ENCODE results near the gene ANXA2.
A peak's percentile ranks its signal among the peaks of the same experiment; 100 is the strongest.

Gene ANXA2

DNA sequence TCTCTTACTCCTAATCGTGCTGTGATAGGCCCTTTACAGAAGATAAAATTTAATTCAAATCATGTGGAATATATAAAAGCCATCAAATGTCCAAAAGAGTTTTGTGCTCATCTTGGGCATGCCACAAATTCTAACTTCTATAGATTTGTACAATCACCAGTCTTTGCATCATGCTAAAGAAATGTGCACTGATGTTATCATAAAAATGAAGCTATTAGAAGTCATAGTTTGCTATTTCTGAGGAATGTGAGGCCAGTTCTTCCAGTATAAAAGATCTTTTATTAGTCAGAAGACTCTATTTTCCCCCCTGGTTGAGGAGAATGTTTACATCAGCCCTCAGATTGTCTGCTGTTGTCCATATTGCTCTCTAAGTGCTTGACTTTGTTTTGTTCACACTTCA lies 2.1 kb upstream of the ANXA2 start:
- Mint-ChIP-seq H3K36me3 (no peaks in the 10 kb centered on the region), H3K9me3 (no peaks in the 10 kb centered on the region), H3K27ac (no peak overlapping the region), H3K27me3 (no peaks in the 10 kb centered on the region), H3K4me3 (no peak overlapping the region), H3K4me1 (peaks cover 21% of the 10 kb centered on the region)
- no peak for ATAC-seq (ENCODE audit: low read depth)
- no peak for DNase-seq (ENCODE audit: low spot score in 2 of 2)

- peak overlapping the region; percentile 95 for H3K27ac Mint-ChIP-seq
- no peaks in the 10 kb centered on the region for H3K9me3 Mint-ChIP-seq
- H3K27me3 Mint-ChIP-seq = no peaks in the 10 kb centered on the region
- no peaks in the 10 kb centered on the region for H3K36me3 Mint-ChIP-seq
- DNase-seq (ENCODE audit: low spot score in 2 of 2) (no peak), ATAC-seq (ENCODE audit: low read depth) (no peak)
- peaks cover 21% of the 10 kb centered on the region for H3K4me1 Mint-ChIP-seq
- H3K4me3 Mint-ChIP-seq = peak overlapping the region; percentile 80
Measured at GRCh38 chr15:60399246-60399915, 1.6 kb upstream of the ANXA2 start.

DNA sequence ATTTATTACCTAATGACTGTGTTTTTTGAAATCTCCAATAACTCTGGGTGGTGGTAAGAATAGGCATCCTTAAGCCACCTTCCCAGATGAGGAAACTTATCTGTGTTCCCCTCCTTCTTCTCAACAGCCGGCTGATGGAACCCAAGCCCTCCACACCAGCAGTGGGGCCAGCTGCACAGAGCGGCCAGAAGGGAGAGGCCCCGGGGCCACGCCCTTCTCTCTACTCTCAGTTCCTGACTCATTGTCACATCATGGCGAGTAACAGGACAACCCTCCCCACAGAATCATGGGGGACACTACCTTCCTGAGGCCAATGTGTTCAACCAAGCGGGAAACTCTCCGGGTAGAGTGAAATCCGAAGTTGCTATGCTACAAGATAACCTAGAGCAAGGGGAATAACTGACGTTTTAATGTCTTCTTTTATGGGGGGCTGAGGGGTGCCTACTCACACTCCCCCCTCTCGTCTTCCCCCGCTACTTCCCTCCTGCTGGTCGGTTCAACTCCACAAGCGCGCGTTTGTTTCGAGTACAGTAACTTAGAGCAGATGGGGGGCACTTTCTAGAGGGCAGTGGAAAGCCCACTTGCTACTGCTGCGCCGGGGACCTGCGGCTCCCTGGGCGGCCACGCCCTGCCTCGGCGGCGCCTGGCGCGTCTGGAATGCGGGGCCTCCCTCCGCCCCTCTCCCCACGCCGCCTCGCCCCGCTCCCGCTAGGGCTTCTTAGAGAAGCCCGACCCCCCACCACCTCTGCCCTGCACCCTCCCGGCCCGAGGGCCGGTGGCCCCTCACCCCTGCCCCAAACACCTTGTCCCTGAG lies 621 bp downstream of the ANXA2 start:
- ATAC-seq (ENCODE audit: low read depth) (peak; percentile 54), DNase-seq (ENCODE audit: low spot score in 2 of 2) (peak; percentile 31 to 39)
- H3K36me3 Mint-ChIP-seq = peaks cover 9% of the 10 kb centered on the region
- peaks cover 31% of the 10 kb centered on the region for H3K4me1 Mint-ChIP-seq
- peak overlapping the region; percentile 80 for H3K4me3 Mint-ChIP-seq
- no peaks in the 10 kb centered on the region for H3K9me3 Mint-ChIP-seq
- no peaks in the 10 kb centered on the region for H3K27me3 Mint-ChIP-seq
- peak overlapping the region; percentile 95 for H3K27ac Mint-ChIP-seq

GRCh38 chr15:60396560-60396957 lies 1.2 kb downstream of the ANXA2 start:
- Mint-ChIP-seq H3K4me1 (peaks cover 34% of the 10 kb centered on the region), H3K27me3 (no peaks in the 10 kb centered on the region), H3K9me3 (no peaks in the 10 kb centered on the region), H3K4me3 (peak overlapping the region; percentile 80), H3K36me3 (peaks cover 9% of the 10 kb centered on the region), H3K27ac (peak overlapping the region; percentile 95)
- DNase-seq (ENCODE audit: low spot score in 2 of 2) (no peak), ATAC-seq (ENCODE audit: low read depth) (no peak)

DNA sequence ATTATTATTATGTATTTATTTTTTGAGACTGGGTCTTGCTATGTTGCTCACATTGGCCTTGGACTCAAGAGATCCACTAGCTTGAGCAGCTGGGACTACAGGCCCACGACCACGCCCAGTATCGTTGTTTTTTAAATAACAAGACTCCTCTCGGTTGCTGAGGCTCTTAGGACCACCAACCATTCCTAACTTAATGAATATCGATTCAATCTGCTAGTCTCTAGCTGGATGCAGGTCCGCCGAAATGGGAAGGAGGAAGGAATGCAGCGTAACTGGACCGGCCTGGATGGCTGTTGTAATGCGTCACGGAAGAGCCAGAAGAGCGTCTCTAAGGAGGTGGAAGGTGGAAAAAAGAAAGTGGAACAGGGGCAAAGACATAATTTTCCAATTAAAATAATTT lies 1.7 kb downstream of the ANXA2 start:
- Mint-ChIP-seq H3K27me3 (no peaks in the 10 kb centered on the region), H3K27ac (peak overlapping the region; percentile 52), H3K9me3 (no peaks in the 10 kb centered on the region), H3K36me3 (peaks cover 9% of the 10 kb centered on the region), H3K4me1 (peaks cover 36% of the 10 kb centered on the region), H3K4me3 (peak overlapping the region; percentile 80)
- DNase-seq (ENCODE audit: low spot score in 2 of 2) = no peak
- no peak for ATAC-seq (ENCODE audit: low read depth)

DNA sequence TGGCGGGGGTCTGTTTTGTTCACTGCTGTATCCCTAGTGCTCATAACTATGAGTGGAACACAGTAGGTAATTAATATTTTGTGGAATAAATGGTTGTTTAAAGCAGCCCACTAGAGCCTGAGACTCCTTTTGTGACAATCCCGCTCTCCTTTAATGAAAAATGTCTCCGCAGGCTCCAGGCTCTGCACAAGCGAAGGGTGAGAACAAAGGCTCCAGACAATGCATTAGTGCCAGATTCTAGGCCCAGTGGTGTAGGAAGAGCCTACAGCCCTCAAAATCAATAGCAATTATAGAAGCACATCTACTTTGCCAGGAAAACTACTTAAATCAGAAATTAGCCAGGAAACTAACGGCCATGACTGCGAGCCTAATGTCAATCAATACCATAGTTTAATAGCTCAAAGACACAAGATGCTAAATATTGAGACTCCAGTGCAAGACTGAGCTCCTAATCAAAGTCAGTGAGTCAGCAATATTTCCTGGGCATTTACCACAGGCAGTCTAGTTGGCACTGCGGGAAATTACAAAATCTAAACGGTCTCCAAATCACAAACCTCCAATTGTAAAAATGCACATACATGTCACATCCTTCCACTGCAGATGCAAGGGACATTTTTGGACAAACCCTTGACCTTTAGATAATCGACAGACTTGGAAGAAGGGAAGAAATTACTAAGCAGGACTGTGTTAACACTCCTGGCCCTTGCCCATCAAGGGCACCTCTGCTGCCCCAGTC lies 2.3 kb downstream of the ANXA2 start:
- no peak overlapping the region for H3K27ac Mint-ChIP-seq
- no peak overlapping the region for H3K4me3 Mint-ChIP-seq
- H3K27me3 Mint-ChIP-seq = no peaks in the 10 kb centered on the region
- no peak for ATAC-seq (ENCODE audit: low read depth)
- peaks cover 9% of the 10 kb centered on the region for H3K36me3 Mint-ChIP-seq
- no peaks in the 10 kb centered on the region for H3K9me3 Mint-ChIP-seq
- peaks cover 38% of the 10 kb centered on the region for H3K4me1 Mint-ChIP-seq
- DNase-seq (ENCODE audit: low spot score in 2 of 2) = no peak

GRCh38 chr15:60394689-60395097 lies 3.1 kb downstream of the ANXA2 start:
- Mint-ChIP-seq H3K36me3 (peaks cover 9% of the 10 kb centered on the region), H3K4me1 (peaks cover 44% of the 10 kb centered on the region), H3K4me3 (no peak overlapping the region), H3K9me3 (no peaks in the 10 kb centered on the region), H3K27ac (peak overlapping the region; percentile 67), H3K27me3 (no peaks in the 10 kb centered on the region)
- ATAC-seq (ENCODE audit: low read depth) (no peak), DNase-seq (ENCODE audit: low spot score in 2 of 2) (no peak)

DNA sequence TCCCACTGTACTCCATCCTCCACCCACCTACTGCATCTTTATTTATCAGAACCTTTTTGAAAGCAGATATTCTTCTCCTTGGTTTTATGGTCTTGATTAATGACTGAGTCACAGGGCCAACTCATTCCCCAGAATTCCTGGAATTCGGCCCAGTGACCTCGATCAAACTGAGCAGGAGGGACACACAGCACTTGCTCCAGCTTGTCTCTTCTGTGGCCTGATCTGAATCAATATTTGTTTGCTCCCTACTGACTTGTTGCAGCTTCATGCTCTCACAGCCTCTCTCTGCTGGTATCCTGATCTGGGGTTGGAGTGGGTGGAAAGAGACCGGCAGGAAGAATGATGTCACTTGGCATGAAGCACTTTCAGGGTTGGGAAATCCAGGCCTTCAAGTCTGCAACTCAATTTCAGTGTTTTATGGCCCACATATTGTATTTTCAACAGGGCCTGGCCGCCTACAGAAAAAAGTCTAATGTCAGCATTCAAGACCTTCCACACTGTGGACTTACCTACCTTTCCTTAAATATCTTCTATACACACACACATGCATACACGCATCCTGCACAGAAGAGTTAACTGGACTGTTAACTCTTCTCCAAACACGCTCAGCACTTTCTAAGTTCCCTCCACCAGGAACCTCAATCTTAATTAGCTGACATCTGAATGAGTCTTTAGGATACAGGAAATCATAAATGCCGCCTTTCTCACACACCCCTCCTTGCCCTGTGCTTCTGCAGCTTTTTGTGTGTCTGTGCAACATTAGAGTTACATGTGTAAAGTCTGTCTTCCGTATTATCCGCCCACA lies 4.6 kb downstream of the ANXA2 start:
- Mint-ChIP-seq H3K27me3 (no peaks in the 10 kb centered on the region), H3K27ac (peak overlapping the region; percentile 67), H3K4me3 (no peak overlapping the region), H3K36me3 (peaks cover 11% of the 10 kb centered on the region), H3K9me3 (no peaks in the 10 kb centered on the region), H3K4me1 (peaks cover 39% of the 10 kb centered on the region)
- no peak for DNase-seq (ENCODE audit: low spot score in 2 of 2)
- ATAC-seq (ENCODE audit: low read depth) = no peak

- no peak for DNase-seq (ENCODE audit: low spot score in 2 of 2)
- Mint-ChIP-seq H3K27me3 (no peaks in the 10 kb centered on the region), H3K36me3 (peaks cover 11% of the 10 kb centered on the region), H3K4me1 (peaks cover 39% of the 10 kb centered on the region), H3K9me3 (no peaks in the 10 kb centered on the region), H3K4me3 (no peak overlapping the region), H3K27ac (peak overlapping the region; percentile 67)
- peak; percentile 22 for ATAC-seq (ENCODE audit: low read depth)
Measured at GRCh38 chr15:60392601-60392985, 5.2 kb downstream of the ANXA2 start.

GRCh38 chr15:60391722-60392315 lies 6.0 kb downstream of the ANXA2 start:
- Mint-ChIP-seq H3K9me3 (no peaks in the 10 kb centered on the region), H3K4me1 (peaks cover 41% of the 10 kb centered on the region), H3K36me3 (peaks cover 11% of the 10 kb centered on the region), H3K27ac (no peak overlapping the region), H3K27me3 (no peaks in the 10 kb centered on the region), H3K4me3 (no peak overlapping the region)
- ATAC-seq (ENCODE audit: low read depth) = no peak
- no peak for DNase-seq (ENCODE audit: low spot score in 2 of 2)

DNA sequence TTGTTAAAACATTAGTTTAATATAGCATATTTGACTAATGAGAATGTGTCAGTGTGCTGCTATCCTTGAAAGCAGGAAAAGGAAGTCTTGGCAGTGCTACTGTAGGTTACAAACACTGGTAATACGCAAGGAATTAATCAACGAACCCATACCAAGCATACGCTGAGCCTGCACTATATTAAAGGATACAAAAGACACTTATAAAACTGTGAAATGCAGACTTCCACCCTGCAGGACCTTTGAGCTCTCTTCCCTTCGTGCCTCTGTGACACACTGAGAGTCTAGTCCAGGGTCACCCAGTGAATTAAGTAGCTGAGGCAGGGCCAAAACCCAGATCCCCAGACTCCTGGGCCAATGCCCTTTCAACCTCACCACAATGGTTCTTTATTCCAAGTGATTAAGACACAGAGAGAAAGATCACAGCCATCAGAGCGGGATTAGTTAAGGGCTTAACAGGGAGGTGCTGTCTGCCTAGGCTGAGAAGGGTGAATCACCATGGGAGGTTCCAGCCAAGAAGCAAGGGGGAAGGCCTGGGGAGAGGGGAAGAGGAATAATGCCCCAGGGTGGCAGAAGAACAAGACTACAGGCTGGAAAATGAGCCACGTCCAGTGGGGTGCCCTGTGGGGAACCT lies 6.8 kb downstream of the ANXA2 start:
- no peaks in the 10 kb centered on the region for H3K27me3 Mint-ChIP-seq
- H3K4me1 Mint-ChIP-seq = peaks cover 33% of the 10 kb centered on the region
- H3K4me3 Mint-ChIP-seq = no peak overlapping the region
- H3K36me3 Mint-ChIP-seq = peaks cover 11% of the 10 kb centered on the region
- H3K9me3 Mint-ChIP-seq = no peaks in the 10 kb centered on the region
- H3K27ac Mint-ChIP-seq = peak overlapping the region; percentile 51
- DNase-seq (ENCODE audit: low spot score in 2 of 2) = no peak
- ATAC-seq (ENCODE audit: low read depth) = no peak

DNA sequence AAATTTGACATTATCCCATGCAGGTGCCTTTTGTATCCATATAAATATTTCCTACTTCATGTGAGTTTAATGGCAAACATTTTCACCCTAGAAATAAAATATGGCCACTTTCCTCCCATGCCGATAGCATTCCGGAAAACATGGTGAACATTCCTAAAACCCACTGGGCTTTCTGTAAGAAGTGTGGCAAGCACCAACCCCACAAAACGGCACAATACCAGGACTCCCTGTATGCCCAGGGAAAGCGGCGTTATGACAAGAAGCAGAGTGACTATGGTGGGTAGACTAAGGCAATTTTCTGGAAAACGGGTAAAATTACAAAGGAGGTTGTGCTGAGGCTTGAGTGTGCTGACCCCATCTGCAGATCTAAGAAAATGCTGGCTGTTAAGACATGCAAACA lies 7.6 kb downstream of the ANXA2 start:
- no peaks in the 10 kb centered on the region for H3K9me3 Mint-ChIP-seq
- H3K27me3 Mint-ChIP-seq = no peaks in the 10 kb centered on the region
- no peak overlapping the region for H3K27ac Mint-ChIP-seq
- DNase-seq (ENCODE audit: low spot score in 2 of 2) (no peak), ATAC-seq (ENCODE audit: low read depth) (no peak)
- peaks cover 33% of the 10 kb centered on the region for H3K4me1 Mint-ChIP-seq
- peaks cover 11% of the 10 kb centered on the region for H3K36me3 Mint-ChIP-seq
- no peak overlapping the region for H3K4me3 Mint-ChIP-seq

Measured in memory B cell (primary cell).